Fibroblast of the conjunctiva (primary cell): ENCODE results near the gene ERRFI1.

Experiments used
- DNase-seq: peaks from one replicate; pipeline ENCODE4 v3.0.0-alpha.2; 2010; ENCODE audit warnings: low read depth

ERRFI1 gene

DNA sequence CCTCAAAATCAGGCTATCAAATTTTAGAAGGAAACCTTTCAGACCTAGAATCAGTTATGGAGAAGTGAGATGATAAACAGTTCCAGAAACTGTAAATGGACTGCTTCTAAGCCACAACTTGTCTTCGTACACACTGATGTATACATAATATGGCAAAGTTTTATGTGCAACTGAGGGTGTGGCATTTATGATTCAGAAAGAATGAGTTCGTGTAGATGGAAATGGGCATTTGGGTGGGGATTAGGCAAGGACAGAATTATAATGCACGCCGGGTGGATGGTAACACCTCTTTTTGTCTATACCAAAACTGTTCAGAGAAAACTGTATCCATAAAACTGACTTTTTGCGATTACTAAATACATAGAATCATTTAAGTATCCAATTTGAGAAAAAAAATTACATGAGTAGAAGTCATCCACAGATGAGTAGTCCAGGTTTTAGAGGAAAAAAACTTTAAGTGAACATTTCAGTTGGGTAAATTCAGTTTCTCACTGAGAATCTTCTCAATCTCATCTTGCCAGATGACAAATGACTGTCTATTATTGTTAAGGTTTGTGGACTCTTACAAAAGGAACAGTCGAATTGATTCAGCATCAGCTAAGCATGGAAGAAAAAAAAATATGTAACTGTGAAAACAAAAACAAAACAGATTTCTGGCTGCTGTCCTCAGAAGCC lies 22.5 kb downstream of the ERRFI1 start:
- no peak for DNase-seq

GRCh38 chr1:8002921-8003320 lies 23.2 kb downstream of the ERRFI1 start:
- DNase-seq, result no peak

DNA sequence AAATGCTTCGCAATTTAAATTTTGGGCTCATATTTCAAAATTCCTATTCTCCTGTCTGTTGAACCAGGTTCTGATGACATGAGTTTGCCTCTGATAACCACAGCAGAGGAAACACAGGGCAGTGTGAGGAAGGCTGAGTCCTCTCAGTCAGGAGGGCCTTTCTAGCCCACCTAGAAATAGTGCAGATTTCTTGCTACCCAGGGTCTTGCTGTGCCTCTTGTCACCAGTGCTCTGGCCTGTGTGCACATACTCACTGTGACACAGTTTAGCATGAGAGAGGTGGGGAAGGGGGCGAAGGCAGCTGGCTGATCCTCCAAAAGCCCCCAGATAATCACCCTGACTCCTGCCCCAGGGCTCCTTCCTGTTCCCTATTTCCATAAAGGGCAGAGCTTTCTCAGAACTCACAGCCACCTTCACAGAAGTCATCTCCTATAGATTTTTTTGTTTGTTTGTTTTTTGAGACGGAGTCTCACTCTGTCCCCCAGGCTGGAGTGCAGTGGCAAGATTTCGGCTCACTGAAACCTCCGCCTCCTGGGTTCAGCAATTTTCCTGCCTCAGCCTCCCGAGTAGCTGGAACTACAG lies 23.7 kb downstream of the ERRFI1 start:
- no peak for DNase-seq

DNA sequence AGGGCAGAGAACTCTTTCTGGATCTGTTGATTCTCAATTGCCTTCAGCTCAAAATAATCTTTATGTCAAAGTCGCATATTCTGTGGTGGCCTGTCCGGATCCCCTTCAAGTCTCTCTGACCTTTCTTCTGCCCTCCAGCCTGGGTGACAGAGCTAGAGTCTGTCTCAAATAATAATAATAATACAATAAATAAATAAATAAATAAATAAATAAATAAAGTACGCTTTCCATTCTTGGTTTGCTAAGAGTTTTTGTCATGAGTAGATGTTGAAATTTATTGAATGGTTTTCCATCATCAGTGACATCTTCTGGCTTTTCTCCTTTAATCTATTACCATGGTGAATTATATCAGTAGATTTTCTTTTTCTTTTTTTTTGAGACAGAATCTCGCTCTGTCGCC lies 30.7 kb downstream of the ERRFI1 start:
- no peak for DNase-seq

DNA sequence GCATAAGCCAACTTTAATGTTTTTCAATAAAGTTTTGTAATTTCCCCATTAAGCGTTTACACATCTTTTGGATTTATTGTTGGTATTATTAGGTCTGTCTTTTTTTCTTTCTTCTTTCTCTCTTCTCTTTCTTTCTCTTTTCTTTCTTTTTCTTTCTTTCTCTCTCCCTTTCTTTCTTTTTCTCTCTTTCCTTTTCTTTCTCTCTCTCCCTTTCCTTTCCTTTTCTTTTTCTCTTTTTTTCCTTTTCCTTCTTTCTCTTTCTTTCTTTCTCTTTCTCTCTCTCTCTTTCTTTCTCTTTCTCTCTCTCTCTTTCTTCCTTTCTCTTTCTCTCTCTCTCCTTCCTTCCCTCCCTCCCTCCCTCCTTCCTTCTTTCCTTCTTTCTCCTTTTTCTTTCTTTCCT lies 31.3 kb downstream of the ERRFI1 start:
- DNase-seq, result no peak

DNA sequence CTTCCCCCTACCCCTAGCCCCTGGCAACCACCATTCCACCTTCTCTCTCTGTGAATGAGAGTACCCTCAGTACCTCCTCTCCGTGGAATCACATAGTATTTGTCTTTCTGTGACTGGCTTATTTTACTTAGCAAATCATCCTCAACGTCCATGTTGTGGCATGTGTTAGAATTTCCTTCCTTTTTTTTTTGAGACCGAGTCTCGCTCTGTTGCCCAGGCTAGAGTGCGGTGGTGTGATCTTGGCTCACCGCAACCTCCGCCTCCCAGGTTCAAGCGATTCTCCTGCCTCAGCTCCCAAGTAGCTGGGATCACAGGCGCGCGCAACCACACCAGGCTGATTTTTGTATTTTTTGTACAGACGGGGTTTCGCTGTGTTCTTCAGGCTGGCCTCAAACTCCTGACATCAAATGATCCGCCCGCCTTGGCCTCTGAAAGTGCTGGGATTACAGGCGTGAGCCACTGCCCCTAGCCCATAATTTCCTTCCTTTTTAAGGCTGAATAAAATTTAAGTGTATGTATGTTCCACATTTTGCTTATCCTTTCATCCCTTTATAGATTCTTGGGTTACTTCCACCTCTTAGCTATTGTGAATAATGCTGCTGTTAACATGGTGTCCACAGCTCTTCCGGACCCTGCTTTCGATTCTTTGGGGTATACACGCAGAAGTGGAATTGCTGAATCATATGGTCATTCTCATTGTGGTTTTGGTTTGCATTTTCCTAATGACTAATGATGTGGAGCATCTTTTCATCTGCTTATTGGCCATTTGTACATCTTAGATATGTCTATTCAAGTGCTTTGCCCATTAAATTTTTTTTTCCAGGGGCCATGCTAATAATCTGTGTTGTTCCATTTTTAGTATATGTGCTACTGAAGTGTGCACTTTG lies 32.3 kb downstream of the ERRFI1 start:
- DNase-seq, result no peak

- no peak for DNase-seq
Observed at GRCh38 chr1:7992885-7993284, 33.2 kb downstream of the ERRFI1 start.

GRCh38 chr1:7991504-7992440 lies 34.3 kb downstream of the ERRFI1 start:
- DNase-seq, result no peak

DNA sequence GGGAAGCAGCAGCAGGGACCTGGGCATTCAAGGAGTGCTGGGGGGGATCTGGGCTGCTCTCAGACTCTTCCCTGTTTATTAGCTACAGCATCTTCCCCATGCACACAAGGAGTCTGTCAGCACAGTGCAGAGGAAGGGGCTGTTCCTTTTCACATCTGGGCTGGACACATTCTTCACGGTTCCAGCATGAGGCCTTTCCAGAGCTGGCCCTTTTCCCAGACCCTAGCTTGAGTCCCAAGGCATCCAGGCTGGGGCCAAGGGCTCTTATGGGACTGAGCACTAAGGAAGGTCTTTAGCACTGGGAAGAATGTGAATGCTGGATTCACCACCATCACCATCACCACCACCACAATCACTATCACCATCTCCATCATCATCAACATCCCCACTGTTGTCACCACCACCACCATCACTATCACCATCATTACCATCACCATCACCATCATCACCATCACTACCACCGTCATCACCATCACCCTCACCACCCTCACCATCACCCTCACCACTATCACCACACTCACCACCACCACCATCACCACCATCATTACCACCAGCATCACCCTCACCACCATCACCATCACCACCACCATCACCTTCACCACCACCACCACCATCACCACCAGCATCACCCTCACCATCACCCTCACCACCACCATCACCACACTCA lies 36.2 kb downstream of the ERRFI1 start:
- no peak for DNase-seq

- DNase-seq, result no peak
Observed at GRCh38 chr1:7988576-7988975, 37.5 kb downstream of the ERRFI1 start.

DNA sequence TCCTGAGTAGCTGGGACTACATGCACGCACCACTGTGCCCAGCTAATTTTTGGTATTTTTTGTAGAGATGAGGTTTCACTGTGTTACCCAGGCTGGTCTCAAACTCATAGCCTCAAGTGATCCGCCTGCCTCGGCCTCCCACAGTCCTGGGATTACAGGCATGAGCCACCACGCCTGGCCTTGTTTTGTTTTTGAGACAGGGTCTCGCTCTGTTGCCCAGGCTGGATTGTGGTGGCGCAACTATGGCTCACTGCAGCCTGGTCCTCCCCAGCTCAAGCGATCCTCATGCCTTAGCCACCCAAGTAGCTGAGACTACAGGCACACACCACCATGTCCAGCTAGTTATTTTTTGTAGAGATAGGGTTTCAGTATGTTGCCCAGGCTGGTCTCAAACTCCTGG lies 38.6 kb downstream of the ERRFI1 start:
- no peak for DNase-seq

DNA sequence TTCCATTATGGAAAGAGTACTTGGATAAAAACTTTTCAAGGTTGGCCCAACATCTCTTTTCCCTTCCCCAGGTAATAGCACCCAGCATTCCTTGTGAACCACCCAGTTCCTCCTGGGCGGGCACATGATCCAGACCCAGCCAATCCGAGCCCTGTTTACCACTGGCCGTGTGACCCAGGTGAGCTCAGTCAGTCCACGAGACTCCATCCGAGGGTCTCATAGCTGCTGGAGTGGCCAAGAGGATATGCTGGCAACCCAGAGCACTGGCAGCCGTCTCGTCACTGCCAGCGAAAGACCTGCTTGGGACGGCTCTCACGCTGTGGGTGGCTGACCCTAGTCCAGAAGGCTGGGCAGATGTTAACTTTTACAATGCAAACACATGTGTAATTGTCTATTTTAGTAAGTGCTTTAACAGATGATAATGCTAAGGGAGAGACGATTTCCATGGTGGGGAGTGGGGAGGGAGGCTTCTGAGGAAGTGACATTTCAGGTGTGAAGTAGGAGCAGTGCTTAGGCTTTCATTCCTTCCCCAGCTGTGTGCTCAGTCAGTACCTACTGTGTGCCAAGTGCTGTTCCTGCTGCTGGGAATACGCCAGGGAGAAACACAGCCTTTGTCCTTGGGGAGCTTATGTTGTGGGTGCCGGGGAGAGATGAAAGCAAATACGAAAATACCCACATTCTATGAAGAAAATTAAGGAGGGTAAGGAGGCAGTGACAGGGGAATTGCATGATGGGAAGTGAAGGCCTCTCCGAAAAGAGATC lies 40.1 kb downstream of the ERRFI1 start:
- DNase-seq, result no peak

- no peak for DNase-seq
Observed at GRCh38 chr1:7984811-7985210, 41.3 kb downstream of the ERRFI1 start.

DNA sequence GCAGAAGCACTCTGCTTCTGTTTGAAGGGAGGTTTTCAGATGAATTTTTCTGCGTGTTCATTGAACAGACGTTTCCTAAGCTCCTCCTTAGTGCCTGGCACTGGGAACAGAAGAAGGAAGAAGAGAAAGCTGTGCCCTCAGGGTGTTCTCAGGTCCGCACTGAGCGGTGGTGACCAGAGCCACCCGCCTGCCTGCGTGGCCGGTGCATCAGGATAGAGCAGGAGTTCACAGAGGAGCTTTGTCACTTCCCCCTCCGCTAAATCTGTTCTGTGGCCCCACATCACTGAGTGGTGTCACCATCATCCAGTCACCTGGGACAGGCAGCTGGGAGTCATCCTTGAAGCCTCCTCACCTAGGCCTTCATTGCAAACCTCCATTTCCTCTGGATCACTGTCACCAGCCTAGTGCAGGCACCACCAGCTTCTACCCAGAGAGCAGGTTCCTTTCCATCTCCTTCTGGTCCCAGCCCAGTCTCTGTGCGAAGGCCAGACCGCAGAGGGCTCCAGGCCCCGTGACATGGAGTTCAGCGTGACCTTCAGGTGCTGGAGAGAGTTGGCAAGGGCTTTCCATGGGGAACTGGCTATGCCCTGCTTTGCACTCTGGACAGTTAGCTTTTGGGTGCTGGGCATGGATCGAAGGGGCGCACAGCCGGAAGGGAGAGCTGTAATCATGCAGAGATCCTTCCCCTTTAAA lies 42.9 kb downstream of the ERRFI1 start:
- DNase-seq, result no peak

DNA sequence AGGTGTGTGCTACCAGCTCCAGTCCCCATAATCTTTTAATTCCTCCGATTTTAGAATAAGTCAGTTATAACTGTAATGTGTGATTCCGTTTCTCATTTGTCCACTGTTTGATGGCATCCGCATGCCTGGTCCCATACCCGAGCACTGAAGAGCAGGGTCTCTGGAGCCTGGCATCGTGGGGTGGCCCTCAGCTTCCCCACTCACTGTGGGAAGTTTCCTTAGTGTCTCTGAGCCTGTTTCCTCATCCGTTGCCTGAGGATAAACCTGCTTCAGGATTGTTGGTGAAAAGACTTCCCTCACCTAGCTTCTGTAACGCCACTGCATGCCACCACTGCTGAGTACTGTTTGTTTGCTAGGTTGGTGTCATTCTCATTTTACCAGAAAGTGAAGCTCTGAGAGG lies 45.1 kb downstream of the ERRFI1 start:
- DNase-seq, result no peak

DNA sequence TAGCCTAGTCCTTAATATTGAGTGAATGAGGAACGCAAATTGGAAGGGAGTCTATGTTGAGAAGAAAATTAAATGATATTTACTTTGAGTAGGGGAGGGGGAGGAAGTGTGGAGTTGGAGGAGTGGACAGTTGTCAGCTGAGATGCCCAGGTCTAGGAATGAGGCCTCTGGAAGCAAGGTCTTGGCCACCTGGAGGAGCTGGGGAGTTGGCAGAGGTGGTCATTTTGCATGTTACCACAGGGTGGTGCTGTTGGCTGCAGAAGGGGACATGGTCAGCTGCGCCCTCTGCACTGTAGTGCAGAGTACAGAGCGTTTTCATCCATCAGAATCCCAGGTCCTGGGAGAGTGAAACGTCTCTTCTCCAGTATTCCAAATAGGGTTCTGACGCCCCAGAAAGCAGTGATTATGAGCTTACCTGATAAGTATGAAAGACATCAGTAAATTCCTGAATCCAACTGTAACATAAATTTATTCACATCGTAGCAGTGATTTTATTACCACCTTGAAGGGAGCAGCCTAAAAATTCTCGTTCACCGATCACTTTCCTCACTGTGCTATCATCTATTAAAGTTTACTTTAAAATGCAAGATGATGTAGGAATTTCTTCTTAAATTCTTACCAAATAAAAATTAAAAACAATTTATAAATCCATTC lies 50.8 kb downstream of the ERRFI1 start:
- peak; percentile 63 for DNase-seq

GRCh38 chr1:7973086-7973485 lies 53.0 kb downstream of the ERRFI1 start:
- no peak for DNase-seq

DNA sequence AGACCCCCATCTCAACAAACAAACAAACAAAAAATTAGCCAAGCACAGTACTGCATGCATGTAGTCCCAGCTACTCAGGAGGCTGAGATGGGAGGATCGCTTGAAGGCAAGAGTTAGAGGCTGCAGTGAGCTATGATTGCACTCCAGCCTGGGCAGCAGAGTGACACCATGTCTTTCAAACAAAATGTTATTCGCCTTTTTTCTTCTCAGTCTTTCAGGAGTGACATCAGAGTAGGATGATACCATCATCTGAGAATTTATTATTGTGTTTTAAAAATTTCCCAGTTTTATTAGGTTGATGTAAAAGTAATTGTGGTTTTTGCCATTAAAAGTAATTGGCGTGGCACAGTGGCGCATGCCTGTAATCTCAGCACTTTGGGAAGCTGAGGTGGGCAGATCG lies 53.8 kb downstream of the ERRFI1 start:
- DNase-seq, result no peak

DNA sequence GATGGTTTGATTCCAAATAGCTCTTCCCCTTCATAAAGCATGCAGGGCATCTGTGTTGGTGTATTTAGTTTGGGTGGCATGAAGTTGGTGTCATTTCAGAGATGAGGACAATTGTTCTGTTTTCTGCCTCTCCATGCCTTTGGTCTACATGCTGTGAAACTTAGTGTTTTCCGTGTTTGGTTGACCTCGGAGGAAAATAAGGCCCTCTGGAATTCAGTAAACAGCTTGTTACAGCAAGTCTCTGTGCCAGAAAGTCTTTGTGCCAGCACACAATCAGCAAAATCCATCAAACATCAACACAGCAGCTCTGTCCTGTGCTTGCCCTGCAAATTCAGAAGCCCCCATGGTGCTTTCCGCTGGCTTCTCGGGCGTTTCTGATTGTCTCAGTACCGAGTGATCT lies 55.1 kb downstream of the ERRFI1 start:
- no peak for DNase-seq

DNA sequence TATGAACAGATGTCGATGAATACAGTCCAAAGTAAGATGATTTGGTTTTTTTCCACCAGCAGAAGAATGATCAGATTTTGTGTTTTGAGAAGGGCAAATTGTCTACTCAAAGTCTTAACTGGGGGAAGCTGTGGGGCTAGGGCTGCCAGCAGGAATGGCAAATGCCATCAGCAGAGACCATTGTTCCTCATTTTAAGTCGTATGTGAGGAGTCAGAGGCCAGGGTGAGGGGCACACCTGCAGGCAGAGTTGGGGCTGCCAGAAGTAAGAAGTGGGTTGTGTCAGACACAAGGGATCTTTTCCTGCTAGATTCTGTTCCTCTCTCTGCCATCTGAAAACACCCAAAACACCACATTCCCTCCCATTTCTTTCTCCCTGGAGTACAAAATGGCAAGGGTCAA lies 55.9 kb downstream of the ERRFI1 start:
- DNase-seq, result no peak
